ENCODE measurements around the gene SUSD2. TPM values are rescaled to one million over a fixed set of nuclear protein-coding genes. Genes with fewer than 3 reads are reported as not detected.

Gene SUSD2
- polyA plus RNA-seq, 1 donor (not counting 4 experiments of a cell fraction or from before 2014, with no cell fraction given): 0.01 TPM

DNA sequence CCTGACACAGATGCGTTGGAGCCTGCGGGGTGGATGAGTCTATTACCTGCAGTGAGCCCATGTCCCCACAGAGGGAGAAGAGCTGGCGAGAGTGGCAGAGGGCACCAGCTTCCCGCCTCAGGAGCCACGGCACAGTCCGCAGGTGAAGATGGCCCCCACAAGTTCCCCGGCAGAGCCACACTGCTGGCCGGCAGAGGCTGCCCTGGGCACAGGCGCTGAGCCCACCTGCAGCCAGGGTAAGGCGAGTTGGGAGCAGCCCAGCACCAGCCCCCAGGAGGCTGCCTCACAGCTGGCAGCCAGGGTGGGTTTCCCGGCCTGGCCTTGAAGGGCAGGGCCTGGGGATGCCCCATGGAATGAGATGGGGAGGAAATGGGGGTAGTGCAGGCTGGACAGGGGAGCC is 5.2 kb upstream of the SUSD2 start:
- peaks cover 4 to 8% of the 10 kb centered on the region in 2 experiments for H3K36me3 ChIP-seq (ENCODE audit: control insufficient read depth in 2 of 2, extremely low read depth in 1 of 2, insufficient read depth in 2 of 2, low read length in 2 of 2)
- dilution Hi-C loops (cut with MboI; ENCODE audit: extremely low pct_ligation_motif_present, low sequenced_read_pairs): no loop called here

DNA sequence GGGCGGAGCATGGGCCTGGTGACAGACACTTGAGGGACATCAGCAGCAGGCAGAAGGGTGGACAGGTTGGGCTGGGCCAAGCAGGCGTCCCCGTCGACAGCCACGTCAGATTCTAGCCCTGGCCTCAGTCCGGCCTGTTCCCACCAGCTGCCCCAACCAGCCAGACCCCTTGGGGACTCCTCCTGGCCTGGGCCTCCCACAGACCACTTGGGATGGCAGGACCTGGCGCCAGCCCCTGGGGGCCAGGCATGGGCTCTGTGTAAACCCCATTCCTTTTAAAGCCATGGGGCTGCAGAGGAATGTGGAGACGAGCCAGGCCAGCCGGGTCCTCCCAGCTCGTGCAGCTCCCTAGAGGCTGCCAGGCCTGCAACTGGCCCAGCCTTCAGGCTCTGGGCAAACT is 4.7 kb upstream of the SUSD2 start:
- FAIRE-seq: no peak
- H3K9me1 ChIP-seq (ENCODE audit: control insufficient read depth, extremely low read depth, insufficient read depth, low read length): no peaks in the 10 kb centered on the region

More for the DNA sequence above, 5.2 kb upstream of the SUSD2 start:
- H3K9me1 ChIP-seq (ENCODE audit: control insufficient read depth, extremely low read depth, insufficient read depth, low read length): no peaks in the 10 kb centered on the region
- no peak for TF ChIP-seq EZH2 (IDR thresholded peaks at IDR 0.05; ENCODE audit: low read length)
- TF ChIP-seq, protein P1, sequence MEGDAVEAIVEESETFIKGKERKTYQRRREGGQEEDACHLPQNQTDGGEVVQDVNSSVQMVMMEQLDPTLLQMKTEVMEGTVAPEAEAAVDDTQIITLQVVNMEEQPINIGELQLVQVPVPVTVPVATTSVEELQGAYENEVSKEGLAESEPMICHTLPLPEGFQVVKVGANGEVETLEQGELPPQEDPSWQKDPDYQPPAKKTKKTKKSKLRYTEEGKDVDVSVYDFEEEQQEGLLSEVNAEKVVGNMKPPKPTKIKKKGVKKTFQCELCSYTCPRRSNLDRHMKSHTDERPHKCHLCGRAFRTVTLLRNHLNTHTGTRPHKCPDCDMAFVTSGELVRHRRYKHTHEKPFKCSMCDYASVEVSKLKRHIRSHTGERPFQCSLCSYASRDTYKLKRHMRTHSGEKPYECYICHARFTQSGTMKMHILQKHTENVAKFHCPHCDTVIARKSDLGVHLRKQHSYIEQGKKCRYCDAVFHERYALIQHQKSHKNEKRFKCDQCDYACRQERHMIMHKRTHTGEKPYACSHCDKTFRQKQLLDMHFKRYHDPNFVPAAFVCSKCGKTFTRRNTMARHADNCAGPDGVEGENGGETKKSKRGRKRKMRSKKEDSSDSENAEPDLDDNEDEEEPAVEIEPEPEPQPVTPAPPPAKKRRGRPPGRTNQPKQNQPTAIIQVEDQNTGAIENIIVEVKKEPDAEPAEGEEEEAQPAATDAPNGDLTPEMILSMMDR (optimal IDR thresholded peaks at IDR 0.05 in 1 of 3, IDR thresholded peaks at IDR 0.05 in 1 of 3, conservative IDR thresholded peaks at IDR 0.05 in 1 of 3; ENCODE audit: extremely low read depth in 1 of 3, insufficient read depth in 2 of 3, low read length in 3 of 3): no peak
- no peak overlapping the region for H2AFZ ChIP-seq (ENCODE audit: control insufficient read depth, low read length)
- no peak overlapping the region for H3K4me3 ChIP-seq (ENCODE audit: control insufficient read depth in 2 of 3, extremely low read depth in 1 of 3, insufficient read depth in 2 of 3, low read depth in 1 of 3, low read length in 3 of 3)
- no peak overlapping the region for H3K4me2 ChIP-seq (ENCODE audit: control insufficient read depth, extremely low read depth, insufficient read depth, low read depth, low read length)
- DNase-seq (ENCODE audit: low read depth, low spot score) (no peak), FAIRE-seq (no peak)
- no peaks in the 10 kb centered on the region for H3K27me3 ChIP-seq (ENCODE audit: control insufficient read depth, extremely low read depth, insufficient read depth, low read length)
- H3K9me3 ChIP-seq (ENCODE audit: control insufficient read depth, low read depth, low read length): no peaks in the 10 kb centered on the region
- no peaks in the 10 kb centered on the region for H3K4me1 ChIP-seq (ENCODE audit: control insufficient read depth, extremely low read depth, insufficient read depth, low read length)
- no peak overlapping the region for H3K27ac ChIP-seq (ENCODE audit: control insufficient read depth, insufficient read depth, low read length)
- no peaks in the 10 kb centered on the region for H3K79me2 ChIP-seq (ENCODE audit: control insufficient read depth, insufficient read depth, low read length)
- no peaks in the 10 kb centered on the region for H4K20me1 ChIP-seq (ENCODE audit: control insufficient read depth, extremely low read depth, insufficient read depth, low read length)
- no peak overlapping the region for H3K9ac ChIP-seq (ENCODE audit: control insufficient read depth, extremely low read depth, insufficient read depth, low read length)

More for the DNA sequence above, 4.7 kb upstream of the SUSD2 start:
- H3K4me3 ChIP-seq (ENCODE audit: control insufficient read depth in 2 of 3, extremely low read depth in 1 of 3, insufficient read depth in 2 of 3, low read depth in 1 of 3, low read length in 3 of 3): no peak overlapping the region
- dilution Hi-C loops (cut with MboI; ENCODE audit: extremely low pct_ligation_motif_present, low sequenced_read_pairs): no loop called here
- TF ChIP-seq, protein P1 (optimal IDR thresholded peaks at IDR 0.05 in 1 of 3, IDR thresholded peaks at IDR 0.05 in 1 of 3, conservative IDR thresholded peaks at IDR 0.05 in 1 of 3; ENCODE audit: extremely low read depth in 1 of 3, insufficient read depth in 2 of 3, low read length in 3 of 3): no peak
- no peak for TF ChIP-seq EZH2 (IDR thresholded peaks at IDR 0.05; ENCODE audit: low read length)
- no peak for DNase-seq (ENCODE audit: low read depth, low spot score)
- peaks cover 4 to 8% of the 10 kb centered on the region in 2 experiments for H3K36me3 ChIP-seq (ENCODE audit: control insufficient read depth in 2 of 2, extremely low read depth in 1 of 2, insufficient read depth in 2 of 2, low read length in 2 of 2)
- no peaks in the 10 kb centered on the region for H3K27me3 ChIP-seq (ENCODE audit: control insufficient read depth, extremely low read depth, insufficient read depth, low read length)
- H3K9me3 ChIP-seq (ENCODE audit: control insufficient read depth, low read depth, low read length): no peaks in the 10 kb centered on the region
- no peak overlapping the region for H3K9ac ChIP-seq (ENCODE audit: control insufficient read depth, extremely low read depth, insufficient read depth, low read length)
- H3K4me2 ChIP-seq (ENCODE audit: control insufficient read depth, extremely low read depth, insufficient read depth, low read depth, low read length): no peak overlapping the region
- H4K20me1 ChIP-seq (ENCODE audit: control insufficient read depth, extremely low read depth, insufficient read depth, low read length): no peaks in the 10 kb centered on the region
- no peak overlapping the region for H2AFZ ChIP-seq (ENCODE audit: control insufficient read depth, low read length)
- no peak overlapping the region for H3K27ac ChIP-seq (ENCODE audit: control insufficient read depth, insufficient read depth, low read length)
- H3K79me2 ChIP-seq (ENCODE audit: control insufficient read depth, insufficient read depth, low read length): no peaks in the 10 kb centered on the region
- no peaks in the 10 kb centered on the region for H3K4me1 ChIP-seq (ENCODE audit: control insufficient read depth, extremely low read depth, insufficient read depth, low read length)

Data from keratinocyte (primary cell).